Endodermal cell (in vitro differentiated cells): Measurements from ENCODE around the gene PHF20. TPM values are rescaled to one million over a fixed set of nuclear protein-coding genes. Genes with fewer than 3 reads are reported as not detected.

Experiments
- DNase-seq: peaks from one replicate; pipeline ENCODE4 v3.0.0-alpha.2; 2017
- H3K27ac ChIP-seq: 2 replicates; pipeline ENCODE4 v1.5.1; 2013; ENCODE audit warnings: mild to moderate bottlenecking, low read depth, low read length, moderate library complexity
- H3K27me3 ChIP-seq: 2 replicates; pipeline ENCODE4 v1.6.1; 2013; ENCODE audit warnings: mild to moderate bottlenecking, low read length, moderate library complexity; ENCODE audit not compliant: insufficient read depth, control insufficient read depth, poor library complexity, severe bottlenecking
- H3K36me3 ChIP-seq: 2 replicates; pipeline ENCODE4 v1.7.0; 2013; ENCODE audit warnings: mild to moderate bottlenecking, low read length, moderate library complexity; ENCODE audit not compliant: control insufficient read depth, insufficient read depth
- H3K4me1 ChIP-seq: one replicate; pipeline ENCODE4 v1.7.0; 2013; ENCODE audit warnings: low read length; ENCODE audit not compliant: control insufficient read depth, insufficient read depth
- H3K4me3 ChIP-seq: 2 replicates; pipeline ENCODE4 v1.5.1; 2013; ENCODE audit warnings: mild to moderate bottlenecking, low read length, moderate library complexity
- H3K9ac ChIP-seq: 2 replicates; pipeline ENCODE4 v1.6.1; 2013; ENCODE audit warnings: mild to moderate bottlenecking, low read length, moderate library complexity; ENCODE audit not compliant: poor library complexity, severe bottlenecking; ENCODE audit errors: extremely low read depth
- H3K9me3 ChIP-seq: 2 replicates; pipeline ENCODE4 v1.6.1; 2013; ENCODE audit warnings: mild to moderate bottlenecking, low read length, moderate library complexity; ENCODE audit not compliant: control insufficient read depth
- H3K27ac Mint-ChIP-seq: 2 replicates; pipeline ENCODE4 v1.8.0; 2020; ENCODE audit warnings: mixed read lengths
- H3K27me3 Mint-ChIP-seq: 2 replicates; pipeline ENCODE4 v1.8.0; 2021; ENCODE audit warnings: mild to moderate bottlenecking, mixed read lengths; ENCODE audit not compliant: insufficient read depth
- H3K36me3 Mint-ChIP-seq: 2 replicates; pipeline ENCODE4 v1.8.0; 2020; ENCODE audit warnings: low read depth, mixed read lengths
- H3K4me1 Mint-ChIP-seq: 2 replicates; pipeline ENCODE4 v1.8.0; 2020; ENCODE audit warnings: mixed read lengths
- H3K4me3 Mint-ChIP-seq: 2 replicates; pipeline ENCODE4 v1.8.0; 2020; ENCODE audit warnings: mild to moderate bottlenecking, moderate library complexity, mixed read lengths
- H3K9me3 Mint-ChIP-seq: 2 replicates; pipeline ENCODE4 v1.8.0; 2020; ENCODE audit warnings: mild to moderate bottlenecking, mixed read lengths
- WGBS, 2 experiments: methylation state at CpG; one replicate each; pipeline versions ENCODE4 v1.1.5 to v1.1.7; 2013; ENCODE audit warnings: missing lambda C conversion rate in 2 of 2, mixed read lengths in 1 of 2; ENCODE audit not compliant: insufficient coverage in 1 of 2, insufficient read length in 1 of 2; 5-methylcytosine and 5-hydroxymethylcytosine counted together
- total RNA-seq, 2 donors: library from RNA; stranded (reverse); fragmentation: NEBNext Ultra II Directional in 1 of 2; extraction: Animal tissue kit (Norgen Biotek cat#: 25700) in 1 of 2; gene quantifications; 2 replicates in 1 of 2; 3 replicates in 1 of 2; pipeline ENCODE4 v1.2.1, GENCODE V29; 2021
- TF ChIP-seq, protein P1 (sequence below): fragments of 200-600 bp; sonication (generic); conservative IDR thresholded peaks from 2 replicates; pipeline ENCODE4 v1.5.0; 2021; ENCODE audit warnings: antibody characterized with exemption, mild to moderate bottlenecking

PHF20 gene
- total RNA-seq, 2 donors from 2014 or later: 68.1 to 78.8 TPM

DNA sequence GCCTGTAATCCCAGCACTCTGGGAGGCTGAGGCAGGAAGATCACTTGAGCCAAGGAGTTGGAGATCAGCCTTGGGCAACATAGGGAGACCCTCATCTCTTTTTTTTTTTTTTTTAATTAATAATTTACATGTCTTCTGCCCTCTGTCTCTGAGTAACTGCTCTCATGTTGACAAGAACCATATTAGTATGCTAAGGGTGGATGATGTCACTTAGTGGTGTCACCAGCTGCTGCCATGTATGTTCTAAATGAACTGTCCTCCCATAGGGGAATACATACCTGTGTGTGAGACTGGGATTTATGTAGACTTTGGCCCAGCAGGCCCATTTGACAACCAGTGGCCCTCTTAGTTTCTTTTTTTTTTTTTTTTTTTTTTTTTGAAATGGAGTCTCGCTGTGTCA lies 116.8 kb downstream of the PHF20 start:
- H3K4me3 ChIP-seq: no peak overlapping the region
- Mint-ChIP-seq H3K4me1 (peaks cover 5% of the 10 kb centered on the region), H3K27me3 (no peaks in the 10 kb centered on the region), H3K9me3 (no peaks in the 10 kb centered on the region), H3K36me3 (peaks cover 15% of the 10 kb centered on the region), H3K27ac (peak overlapping the region; percentile 64), H3K4me3 (no peak overlapping the region)
- WGBS, 2 experiments: 93 to 100% methylated on average over 1 of the region's 1 CpG
- no peak overlapping the region for H3K9ac ChIP-seq
- peaks cover 5% of the 10 kb centered on the region for H3K4me1 ChIP-seq
- no peak for DNase-seq
- no peak overlapping the region for H3K27ac ChIP-seq
- H3K9me3 ChIP-seq: no peaks in the 10 kb centered on the region
- peaks cover 27% of the 10 kb centered on the region for H3K36me3 ChIP-seq
- H3K27me3 ChIP-seq: no peaks in the 10 kb centered on the region
- TF ChIP-seq, protein P1, sequence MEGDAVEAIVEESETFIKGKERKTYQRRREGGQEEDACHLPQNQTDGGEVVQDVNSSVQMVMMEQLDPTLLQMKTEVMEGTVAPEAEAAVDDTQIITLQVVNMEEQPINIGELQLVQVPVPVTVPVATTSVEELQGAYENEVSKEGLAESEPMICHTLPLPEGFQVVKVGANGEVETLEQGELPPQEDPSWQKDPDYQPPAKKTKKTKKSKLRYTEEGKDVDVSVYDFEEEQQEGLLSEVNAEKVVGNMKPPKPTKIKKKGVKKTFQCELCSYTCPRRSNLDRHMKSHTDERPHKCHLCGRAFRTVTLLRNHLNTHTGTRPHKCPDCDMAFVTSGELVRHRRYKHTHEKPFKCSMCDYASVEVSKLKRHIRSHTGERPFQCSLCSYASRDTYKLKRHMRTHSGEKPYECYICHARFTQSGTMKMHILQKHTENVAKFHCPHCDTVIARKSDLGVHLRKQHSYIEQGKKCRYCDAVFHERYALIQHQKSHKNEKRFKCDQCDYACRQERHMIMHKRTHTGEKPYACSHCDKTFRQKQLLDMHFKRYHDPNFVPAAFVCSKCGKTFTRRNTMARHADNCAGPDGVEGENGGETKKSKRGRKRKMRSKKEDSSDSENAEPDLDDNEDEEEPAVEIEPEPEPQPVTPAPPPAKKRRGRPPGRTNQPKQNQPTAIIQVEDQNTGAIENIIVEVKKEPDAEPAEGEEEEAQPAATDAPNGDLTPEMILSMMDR: no peak

DNA sequence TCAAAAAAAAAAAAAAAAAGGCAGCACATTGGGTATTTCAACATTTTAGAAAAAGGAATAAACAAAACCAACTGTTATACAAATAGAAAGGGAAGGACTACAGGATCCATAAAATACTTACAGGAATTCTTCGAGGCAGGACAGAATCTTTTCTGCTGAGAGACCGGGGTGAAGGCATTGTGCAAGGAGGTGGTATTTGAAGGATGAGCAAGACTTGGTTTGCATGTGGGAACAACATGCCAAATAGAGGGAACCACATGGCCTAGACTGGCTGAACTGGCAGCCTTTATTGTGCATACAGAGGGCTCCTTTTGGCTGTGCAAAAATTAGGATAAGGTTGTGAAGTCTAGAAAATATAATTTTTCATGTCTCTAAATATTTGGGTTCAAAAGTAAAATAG lies 119.6 kb downstream of the PHF20 start:
- H3K36me3 Mint-ChIP-seq: peaks cover 30% of the 10 kb centered on the region
- H3K27ac ChIP-seq: no peak overlapping the region
- H3K27me3 Mint-ChIP-seq: no peaks in the 10 kb centered on the region
- DNase-seq: no peak
- H3K4me3 Mint-ChIP-seq: no peak overlapping the region
- H3K36me3 ChIP-seq: peaks cover 29% of the 10 kb centered on the region
- H3K27ac Mint-ChIP-seq: no peak overlapping the region
- TF ChIP-seq, protein P1: no peak
- H3K9me3 ChIP-seq: no peaks in the 10 kb centered on the region
- WGBS, 2 experiments: 94 to 100% methylated on average over 1 to 2 of the region's 2 CpGs
- H3K4me1 ChIP-seq: no peaks in the 10 kb centered on the region
- H3K4me3 ChIP-seq: no peak overlapping the region
- no peaks in the 10 kb centered on the region for H3K27me3 ChIP-seq
- no peaks in the 10 kb centered on the region for H3K4me1 Mint-ChIP-seq
- no peak overlapping the region for H3K9ac ChIP-seq
- no peaks in the 10 kb centered on the region for H3K9me3 Mint-ChIP-seq

DNA sequence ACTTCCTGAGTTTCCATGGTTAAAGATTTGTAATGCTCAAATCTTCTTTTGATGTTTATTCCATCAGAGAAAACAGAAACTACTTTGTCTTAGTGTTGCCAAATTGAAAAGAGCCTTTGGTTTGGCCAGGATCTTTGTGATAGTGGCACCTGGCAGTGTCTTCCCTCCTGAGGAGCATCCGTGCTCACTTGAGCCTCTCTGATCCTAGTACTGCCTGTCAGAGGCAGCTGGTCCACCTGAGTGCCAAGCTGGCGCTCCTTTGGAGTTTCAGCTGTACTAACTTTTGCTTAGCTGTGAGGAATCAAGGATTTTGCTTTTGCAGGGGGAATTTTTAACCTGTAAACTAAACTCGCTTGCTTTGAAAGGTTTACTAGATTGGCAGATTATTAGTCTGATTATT lies 121.1 kb downstream of the PHF20 start:
- H3K9me3 ChIP-seq: no peaks in the 10 kb centered on the region
- no peak for DNase-seq
- TF ChIP-seq, protein P1: no peak
- no peaks in the 10 kb centered on the region for H3K4me1 Mint-ChIP-seq
- H3K4me1 ChIP-seq: no peaks in the 10 kb centered on the region
- H3K4me3 Mint-ChIP-seq: no peak overlapping the region
- H3K36me3 Mint-ChIP-seq: peaks cover 29% of the 10 kb centered on the region
- no peak overlapping the region for H3K4me3 ChIP-seq
- H3K27ac ChIP-seq: no peak overlapping the region
- 96 to 100% methylated on average over 3 of the region's 3 CpGs for WGBS, 2 experiments
- no peaks in the 10 kb centered on the region for H3K27me3 Mint-ChIP-seq
- H3K9ac ChIP-seq: no peak overlapping the region
- no peaks in the 10 kb centered on the region for H3K27me3 ChIP-seq
- peaks cover 19% of the 10 kb centered on the region for H3K36me3 ChIP-seq
- no peaks in the 10 kb centered on the region for H3K9me3 Mint-ChIP-seq
- H3K27ac Mint-ChIP-seq: peak overlapping the region; percentile 48
